ENCODE data around the gene NDST1. TPM values are rescaled to one million over a fixed set of nuclear protein-coding genes. Genes with fewer than 3 reads are reported as not detected.

The NDST1 gene
- total RNA-seq, 1 experiment from 2014 or later = 8.4 TPM

- Histone ChIP-seq H3K9me3 (ENCODE audit: low read length) (no peaks in the 10 kb centered on the region), H3K4me1 (ENCODE audit: low read length) (peaks cover 10% of the 10 kb centered on the region), H3K4me2 (ENCODE audit: low read depth, low read length, poor library complexity, severe bottlenecking) (no peak overlapping the region), H3K9me2 (replicated peaks; ENCODE audit: insufficient read depth, low read length) (no peaks in the 10 kb centered on the region), H3K79me2 (ENCODE audit: low read length) (no peaks in the 10 kb centered on the region), H3K27me3 (ENCODE audit: low read length) (no peaks in the 10 kb centered on the region), H3K27ac (ENCODE audit: low read length) (no peak overlapping the region), H2AFZ (ENCODE audit: low read length) (no peak overlapping the region), H4K20me1 (ENCODE audit: insufficient read depth, low read depth, low read length) (0 out of 2 replicates have a peak, but pooled peaks cover 4% of the 10 kb centered on the region), H3K9ac (ENCODE audit: low read length) (no peak overlapping the region), H3K4me3 (ENCODE audit: low read length) (no peak overlapping the region), H3K36me3 (ENCODE audit: insufficient read depth, low read length) (no peaks in the 10 kb centered on the region)
- no peak for DNase-seq
Measured at GRCh38 chr5:150519978-150520377, 12.0 kb downstream of the NDST1 start.

DNA sequence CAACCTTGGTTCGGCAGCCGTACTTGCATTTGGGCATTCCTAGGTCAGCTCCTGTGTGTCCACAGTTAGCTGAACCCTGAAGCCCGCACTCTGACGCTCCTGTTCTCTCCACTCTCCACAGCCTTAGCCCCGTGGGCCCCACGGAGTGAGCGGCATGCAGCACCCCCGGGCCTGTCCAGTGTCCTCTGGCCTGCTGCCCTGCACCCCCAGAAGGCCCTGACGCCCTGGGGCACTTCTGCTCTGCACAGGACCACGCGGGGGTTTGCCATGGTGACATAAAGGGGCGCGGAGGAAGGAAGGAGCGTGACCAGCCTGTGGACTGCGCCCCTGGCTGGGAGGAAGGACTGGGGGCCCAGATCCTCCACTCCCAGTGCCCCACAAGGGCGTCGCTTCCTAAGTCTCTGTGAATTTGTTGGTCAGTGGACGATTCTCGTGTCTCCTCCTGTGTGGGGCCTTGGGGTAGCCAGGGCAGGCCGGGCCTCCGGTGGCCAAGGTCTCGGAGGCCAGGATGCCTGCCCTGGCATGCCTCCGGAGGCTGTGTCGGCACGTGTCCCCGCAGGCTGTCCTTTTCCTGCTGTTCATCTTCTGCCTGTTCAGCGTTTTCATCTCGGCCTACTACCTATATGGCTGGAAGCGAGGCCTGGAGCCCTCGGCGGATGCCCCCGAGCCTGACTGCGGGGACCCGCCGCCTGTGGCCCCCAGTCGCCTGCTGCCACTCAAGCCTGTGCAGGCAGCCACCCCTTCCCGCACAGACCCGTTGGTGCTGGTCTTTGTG, 13.0 kb downstream of the NDST1 start:
- Histone ChIP-seq H3K9me2 (replicated peaks; ENCODE audit: insufficient read depth, low read length) (no peaks in the 10 kb centered on the region), H3K4me2 (ENCODE audit: low read depth, low read length, poor library complexity, severe bottlenecking) (no peak overlapping the region), H3K36me3 (ENCODE audit: insufficient read depth, low read length) (no peaks in the 10 kb centered on the region), H3K4me3 (ENCODE audit: low read length) (no peak overlapping the region), H3K79me2 (ENCODE audit: low read length) (no peaks in the 10 kb centered on the region), H3K27me3 (ENCODE audit: low read length) (no peaks in the 10 kb centered on the region), H3K4me1 (ENCODE audit: low read length) (peaks cover 14% of the 10 kb centered on the region), H3K9me3 (ENCODE audit: low read length) (no peaks in the 10 kb centered on the region), H3K27ac (ENCODE audit: low read length) (no peak overlapping the region), H2AFZ (ENCODE audit: low read length) (no peak overlapping the region), H3K9ac (ENCODE audit: low read length) (no peak overlapping the region), H4K20me1 (ENCODE audit: insufficient read depth, low read depth, low read length) (0 out of 2 replicates have a peak, but pooled peaks cover 4% of the 10 kb centered on the region)
- no peak for DNase-seq

- H3K79me2 ChIP-seq (ENCODE audit: low read length) = no peaks in the 10 kb centered on the region
- H3K4me3 ChIP-seq (ENCODE audit: low read length) = no peak overlapping the region
- H3K9me2 ChIP-seq (replicated peaks; ENCODE audit: insufficient read depth, low read length) = no peaks in the 10 kb centered on the region
- no peak overlapping the region for H2AFZ ChIP-seq (ENCODE audit: low read length)
- H3K9me3 ChIP-seq (ENCODE audit: low read length) = no peaks in the 10 kb centered on the region
- no peak overlapping the region for H3K4me2 ChIP-seq (ENCODE audit: low read depth, low read length, poor library complexity, severe bottlenecking)
- no peak overlapping the region for H3K27ac ChIP-seq (ENCODE audit: low read length)
- peaks cover 14% of the 10 kb centered on the region for H3K4me1 ChIP-seq (ENCODE audit: low read length)
- 0 out of 2 replicates have a peak, but pooled peaks cover 4% of the 10 kb centered on the region for H4K20me1 ChIP-seq (ENCODE audit: insufficient read depth, low read depth, low read length)
- no peak overlapping the region for H3K9ac ChIP-seq (ENCODE audit: low read length)
- H3K27me3 ChIP-seq (ENCODE audit: low read length) = no peaks in the 10 kb centered on the region
- H3K36me3 ChIP-seq (ENCODE audit: insufficient read depth, low read length) = no peaks in the 10 kb centered on the region
- DNase-seq = no peak
Measured at GRCh38 chr5:150521522-150521817, 13.5 kb downstream of the NDST1 start.

GRCh38 chr5:150521939-150522503, 14.1 kb downstream of the NDST1 start:
- Histone ChIP-seq H3K27ac (ENCODE audit: low read length) (no peak overlapping the region), H3K9me2 (replicated peaks; ENCODE audit: insufficient read depth, low read length) (no peaks in the 10 kb centered on the region), H3K9ac (ENCODE audit: low read length) (no peak overlapping the region), H3K36me3 (ENCODE audit: insufficient read depth, low read length) (no peaks in the 10 kb centered on the region), H3K27me3 (ENCODE audit: low read length) (no peaks in the 10 kb centered on the region), H4K20me1 (ENCODE audit: insufficient read depth, low read depth, low read length) (0 out of 2 replicates have a peak, but pooled peaks cover 4% of the 10 kb centered on the region), H3K79me2 (ENCODE audit: low read length) (no peaks in the 10 kb centered on the region), H3K4me1 (ENCODE audit: low read length) (peaks cover 14% of the 10 kb centered on the region), H3K9me3 (ENCODE audit: low read length) (no peaks in the 10 kb centered on the region), H3K4me3 (ENCODE audit: low read length) (no peak overlapping the region), H3K4me2 (ENCODE audit: low read depth, low read length, poor library complexity, severe bottlenecking) (no peak overlapping the region), H2AFZ (ENCODE audit: low read length) (no peak overlapping the region)
- no peak for DNase-seq

DNA sequence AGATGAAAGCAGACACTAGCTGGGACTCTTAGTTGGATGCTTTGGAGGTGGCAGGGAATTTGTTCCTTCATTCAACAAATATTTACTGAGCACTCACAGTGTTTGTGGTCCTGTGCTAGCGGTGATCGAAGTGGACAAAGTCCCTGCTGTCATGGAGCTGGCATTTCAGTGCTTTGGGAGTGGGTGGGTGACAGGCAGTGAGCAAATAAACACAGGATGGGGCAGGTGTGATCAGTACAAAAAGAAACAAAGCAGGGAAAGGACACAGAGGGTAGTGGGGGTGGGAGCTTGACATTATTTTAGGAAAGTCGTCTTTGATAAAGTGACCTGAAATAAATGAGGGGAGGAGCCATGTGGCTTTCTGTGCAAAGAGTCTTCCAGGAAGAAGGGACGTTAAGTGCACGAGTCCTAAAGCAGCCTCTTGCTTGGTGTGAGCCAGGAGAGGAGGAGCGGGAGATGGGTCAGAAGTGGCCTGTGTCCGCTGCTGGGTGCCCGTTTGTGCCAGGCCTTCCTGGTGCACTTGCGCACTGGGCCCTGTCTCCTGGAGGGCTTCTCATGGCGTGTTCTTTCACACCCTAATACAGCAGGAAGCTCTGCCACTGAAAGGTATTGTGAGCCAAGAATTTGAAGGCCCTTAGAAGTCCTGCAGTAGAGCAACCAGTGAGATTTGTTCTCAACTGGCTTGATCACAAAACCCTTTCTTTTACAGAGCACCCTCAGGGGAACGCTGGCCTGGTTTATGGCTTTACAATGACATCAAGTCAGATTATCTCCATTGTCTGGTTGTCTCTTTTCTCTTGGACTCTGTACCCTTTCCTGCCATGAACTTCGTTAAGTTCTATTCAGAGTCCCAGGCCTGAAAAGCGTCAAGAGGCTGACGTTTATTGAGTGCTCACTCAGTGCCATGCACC, 14.8 kb downstream of the NDST1 start:
- Histone ChIP-seq H4K20me1 (ENCODE audit: insufficient read depth, low read depth, low read length) (0 out of 2 replicates have a peak, but pooled peaks cover 4% of the 10 kb centered on the region), H3K4me2 (ENCODE audit: low read depth, low read length, poor library complexity, severe bottlenecking) (no peak overlapping the region), H3K36me3 (ENCODE audit: insufficient read depth, low read length) (no peaks in the 10 kb centered on the region), H3K4me1 (ENCODE audit: low read length) (peaks cover 13% of the 10 kb centered on the region), H3K4me3 (ENCODE audit: low read length) (no peak overlapping the region), H2AFZ (ENCODE audit: low read length) (no peak overlapping the region), H3K9ac (ENCODE audit: low read length) (no peak overlapping the region), H3K9me2 (replicated peaks; ENCODE audit: insufficient read depth, low read length) (no peaks in the 10 kb centered on the region), H3K9me3 (ENCODE audit: low read length) (no peaks in the 10 kb centered on the region), H3K79me2 (ENCODE audit: low read length) (no peaks in the 10 kb centered on the region), H3K27me3 (ENCODE audit: low read length) (no peaks in the 10 kb centered on the region), H3K27ac (ENCODE audit: low read length) (no peak overlapping the region)
- DNase-seq = no peak

- no peak overlapping the region for H3K9ac ChIP-seq (ENCODE audit: low read length)
- no peaks in the 10 kb centered on the region for H3K27me3 ChIP-seq (ENCODE audit: low read length)
- H2AFZ ChIP-seq (ENCODE audit: low read length) = no peak overlapping the region
- peaks cover 4% of the 10 kb centered on the region for H3K4me1 ChIP-seq (ENCODE audit: low read length)
- H3K4me2 ChIP-seq (ENCODE audit: low read depth, low read length, poor library complexity, severe bottlenecking) = no peak overlapping the region
- H3K79me2 ChIP-seq (ENCODE audit: low read length) = no peaks in the 10 kb centered on the region
- H3K4me3 ChIP-seq (ENCODE audit: low read length) = no peak overlapping the region
- no peaks in the 10 kb centered on the region for H3K9me2 ChIP-seq (replicated peaks; ENCODE audit: insufficient read depth, low read length)
- H3K36me3 ChIP-seq (ENCODE audit: insufficient read depth, low read length) = no peaks in the 10 kb centered on the region
- DNase-seq = peak; percentile 79
- H4K20me1 ChIP-seq (ENCODE audit: insufficient read depth, low read depth, low read length) = 0 out of 2 replicates have a peak, but pooled peaks cover 4% of the 10 kb centered on the region
- no peak overlapping the region for H3K27ac ChIP-seq (ENCODE audit: low read length)
- no peaks in the 10 kb centered on the region for H3K9me3 ChIP-seq (ENCODE audit: low read length)
Measured at GRCh38 chr5:150523472-150524350, 15.8 kb downstream of the NDST1 start.

DNA sequence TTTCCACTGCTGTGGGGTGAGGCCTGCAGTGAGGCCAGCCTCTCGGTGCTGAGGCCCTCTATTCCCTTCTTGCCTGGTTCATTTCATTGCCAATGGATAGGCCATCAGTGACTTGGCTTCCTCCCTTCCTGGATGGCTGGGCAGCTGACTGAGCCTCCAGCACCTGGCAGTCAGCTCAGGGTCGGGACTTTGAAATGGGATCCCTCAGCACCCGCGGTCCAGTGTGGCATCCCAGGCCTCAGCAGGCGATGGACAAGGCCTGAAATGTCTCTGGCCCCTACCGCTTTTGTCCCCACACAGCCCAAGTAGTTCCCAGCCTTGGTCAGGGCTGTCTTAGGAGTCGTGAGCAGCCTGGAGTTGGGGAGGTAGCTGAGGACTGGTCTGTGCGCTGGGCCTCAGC, 17.2 kb downstream of the NDST1 start:
- Histone ChIP-seq H3K9ac (ENCODE audit: low read length) (no peak overlapping the region), H3K27ac (ENCODE audit: low read length) (no peak overlapping the region), H3K36me3 (ENCODE audit: insufficient read depth, low read length) (no peaks in the 10 kb centered on the region), H4K20me1 (ENCODE audit: insufficient read depth, low read depth, low read length) (no peaks in the 10 kb centered on the region), H3K79me2 (ENCODE audit: low read length) (no peaks in the 10 kb centered on the region), H3K4me1 (ENCODE audit: low read length) (peaks cover 8% of the 10 kb centered on the region), H3K4me2 (ENCODE audit: low read depth, low read length, poor library complexity, severe bottlenecking) (no peak overlapping the region), H3K9me2 (replicated peaks; ENCODE audit: insufficient read depth, low read length) (no peaks in the 10 kb centered on the region), H3K4me3 (ENCODE audit: low read length) (no peak overlapping the region), H3K9me3 (ENCODE audit: low read length) (no peaks in the 10 kb centered on the region), H3K27me3 (ENCODE audit: low read length) (no peaks in the 10 kb centered on the region), H2AFZ (ENCODE audit: low read length) (no peak overlapping the region)
- DNase-seq = no peak

Data from Karpas-422 (cell line).